ENCODE results near the gene KCNK7. TPM values are rescaled to one million over a fixed set of nuclear protein-coding genes. Genes with fewer than 3 reads are reported as not detected.

KCNK7 gene
- polyA plus RNA-seq, 3 donors: 4.3 TPM; not detected in 2

- intact Hi-C loops (cut with micrococcal nuclease): loop anchor here (1.0 to 10.0 kb wide), 3 partner anchors 11 to 552 kb away; partner anchors contain the start of genes MAP3K11 (in 1 of the 2) and SNX15 (in 1 of the 2)
- Histone ChIP-seq H3K36me3 (replicated peaks in 1 of 2; ENCODE audit: control insufficient read depth in 1 of 2, insufficient read depth in 2 of 2, low read length in 2 of 2) (peaks cover 41% of the 10 kb centered on the region in 2 donors), H3K79me2 (ENCODE audit: insufficient read depth, low read length) (peaks cover 86% of the 10 kb centered on the region), H3K4me2 (replicated peaks; ENCODE audit: extremely low read depth, low read length, poor library complexity, severe bottlenecking) (peak overlapping the region; percentile 97), H3K4me1 (ENCODE audit: control insufficient read depth in 1 of 2, insufficient read depth in 2 of 2, low read length in 2 of 2) (peaks cover 49 to 71% of the 10 kb centered on the region in 2 donors), H2AFZ (ENCODE audit: insufficient read depth, low read depth, low read length, poor library complexity, severe bottlenecking) (no peak overlapping the region), H3K9ac (ENCODE audit: insufficient read depth, low read length, poor library complexity, severe bottlenecking) (peak overlapping the region; percentile 80), H3K4me3 (replicated peaks in 1 of 3; ENCODE audit: low read depth in 2 of 3, low read length in 3 of 3) (peak overlapping the region; percentile 48 to 100 (median 98)), H3K27me3 (ENCODE audit: control insufficient read depth in 2 of 2, insufficient read depth in 2 of 2, low read length in 2 of 2) (no peaks in the 10 kb centered on the region), H3K9me3 (replicated peaks in 1 of 2; ENCODE audit: control insufficient read depth in 1 of 2, insufficient read depth in 1 of 2, low read length in 2 of 2) (no peaks in the 10 kb centered on the region), H3K27ac (ENCODE audit: low read depth in 1 of 2, low read length in 2 of 2) (peak overlapping the region; percentile 82 to 93), H4K20me1 (ENCODE audit: insufficient read depth, low read length) (peaks cover 81% of the 10 kb centered on the region)
- WGBS (ENCODE audit: insufficient coverage): 9% methylated on average over 15 of the region's 18 CpGs
- Mint-ChIP-seq H3K9me3 (peaks cover 0 to 2% (median 0%) of the 10 kb centered on the region in 7 donors), H3K4me1 (peaks cover 49% of the 10 kb centered on the region), H3K36me3 (peaks cover 35 to 51% of the 10 kb centered on the region in 2 donors), H3K27ac (peak overlapping the region; percentile 93 to 97 (median 96)), H3K4me3 (peak overlapping the region; percentile 90 to 95), H3K27me3 (ENCODE audit: low read depth in 3 of 3) (no peaks in the 10 kb centered on the region)
- no peak for TF ChIP-seq CTCF (IDR thresholded peaks at IDR 0.05)
- DNase-seq: peak; percentile 95 to 98 (median 95)
These were observed 18.5 kb downstream of the KCNK7 start for GRCh38 chr11:65576867-65577755.

- Histone ChIP-seq H3K36me3 (replicated peaks in 1 of 2; ENCODE audit: control insufficient read depth in 1 of 2, insufficient read depth in 2 of 2, low read length in 2 of 2) (peaks cover 33 to 34% of the 10 kb centered on the region in 2 donors), H3K27me3 (ENCODE audit: control insufficient read depth in 2 of 2, insufficient read depth in 2 of 2, low read length in 2 of 2) (no peaks in the 10 kb centered on the region), H3K79me2 (ENCODE audit: insufficient read depth, low read length) (peaks cover 85% of the 10 kb centered on the region), H3K4me3 (replicated peaks in 1 of 3; ENCODE audit: low read depth in 2 of 3, low read length in 3 of 3) (peak overlapping the region; percentile 48 to 100 (median 98)), H3K9me3 (replicated peaks in 1 of 2; ENCODE audit: control insufficient read depth in 1 of 2, insufficient read depth in 1 of 2, low read length in 2 of 2) (no peaks in the 10 kb centered on the region), H3K9ac (ENCODE audit: insufficient read depth, low read length, poor library complexity, severe bottlenecking) (peak overlapping the region; percentile 80), H3K4me1 (ENCODE audit: control insufficient read depth in 1 of 2, insufficient read depth in 2 of 2, low read length in 2 of 2) (peaks cover 57 to 79% of the 10 kb centered on the region in 2 donors), H4K20me1 (ENCODE audit: insufficient read depth, low read length) (peaks cover 79% of the 10 kb centered on the region), H3K27ac (ENCODE audit: low read depth in 1 of 2, low read length in 2 of 2) (peak overlapping the region; percentile 82 to 93), H2AFZ (ENCODE audit: insufficient read depth, low read depth, low read length, poor library complexity, severe bottlenecking) (no peak overlapping the region), H3K4me2 (replicated peaks; ENCODE audit: extremely low read depth, low read length, poor library complexity, severe bottlenecking) (peak overlapping the region; percentile 97)
- peak overlapping the region; percentile 90 to 95 for H3K4me3 Mint-ChIP-seq
- DNase-seq: no peak
- 9% methylated on average over 22 of the region's 26 CpGs for WGBS (ENCODE audit: insufficient coverage)
- H3K27ac Mint-ChIP-seq: peak overlapping the region; percentile 93 to 97 (median 95)
- H3K36me3 Mint-ChIP-seq: peaks cover 28 to 43% of the 10 kb centered on the region in 2 donors
- TF ChIP-seq CTCF (IDR thresholded peaks at IDR 0.05): no peak
- H3K4me1 Mint-ChIP-seq: peaks cover 56% of the 10 kb centered on the region
- no peaks in the 10 kb centered on the region for H3K27me3 Mint-ChIP-seq (ENCODE audit: low read depth in 3 of 3)
- H3K9me3 Mint-ChIP-seq: peaks cover 0 to 2% (median 0%) of the 10 kb centered on the region in 7 donors
- intact Hi-C loops (cut with micrococcal nuclease): loop anchor here (5.0 to 10.0 kb wide), 2 partner anchors 36 to 552 kb away; partner anchors contain the start of genes MAP3K11 (in 1 of the 2) and SNX15 (in 1 of the 2)
These were observed 19.3 kb downstream of the KCNK7 start for GRCh38 chr11:65576232-65576866.
